ELF-1 (cell line): ENCODE data around the gene PLSCR3.
"Not testable (repeated sequence)": the region's sequence is repeated elsewhere in the genome, so short reads cannot be mapped to it uniquely, and the experiment has no call there.

Source experiments
- DNase-seq: peaks from one replicate; pipeline ENCODE4 v3.0.0-alpha.2; 2016; ENCODE audit warnings: low read depth, low spot score

Gene PLSCR3

DNA sequence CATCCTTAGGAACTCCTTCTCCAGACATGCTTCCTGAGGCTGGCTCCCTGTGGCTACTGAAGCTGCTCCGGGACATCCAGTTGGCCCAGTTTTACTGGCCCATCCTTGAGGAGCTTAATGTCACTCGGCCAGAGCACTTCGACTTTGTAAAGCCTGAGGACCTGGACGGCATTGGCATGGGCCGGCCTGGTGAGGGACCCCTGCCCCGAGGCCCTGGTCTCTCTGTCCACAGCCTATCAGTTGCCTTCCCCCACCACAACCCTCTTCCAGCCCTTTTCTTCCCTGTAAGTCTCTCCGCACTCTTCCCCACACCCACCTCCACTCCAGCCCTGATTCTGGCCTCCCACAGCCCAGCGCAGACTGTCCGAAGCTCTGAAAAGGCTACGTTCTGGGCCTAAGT is 11.4 kb downstream of the PLSCR3 start:
- peak; percentile 45 for DNase-seq

- DNase-seq: peak; percentile 51
These were observed 13.3 kb downstream of the PLSCR3 start, which contains the start of gene TNK1 for GRCh38 chr17:7380855-7381683. TSS of gene TNK1 (plus strand) at chr17:7381089. CDS start at chr17:7382927, 1,838 bp downstream.

GRCh38 chr17:7380321-7380720 is 14.0 kb downstream of the PLSCR3 start:
- peak; percentile 78 for DNase-seq

GRCh38 chr17:7379134-7379533 is 15.2 kb downstream of the PLSCR3 start:
- no peak for DNase-seq

GRCh38 chr17:7374353-7374752 is 20.0 kb downstream of the PLSCR3 start:
- DNase-seq: no peak

GRCh38 chr17:7370853-7371252 is 23.5 kb downstream of the PLSCR3 start:
- DNase-seq: no peak

- DNase-seq: no peak
These were observed 24.5 kb downstream of the PLSCR3 start for GRCh38 chr17:7369825-7370224.

GRCh38 chr17:7368599-7368994 is 25.7 kb downstream of the PLSCR3 start:
- DNase-seq: not testable (repeated sequence)

GRCh38 chr17:7367918-7368598 is 26.3 kb downstream of the PLSCR3 start:
- DNase-seq: no peak

DNA sequence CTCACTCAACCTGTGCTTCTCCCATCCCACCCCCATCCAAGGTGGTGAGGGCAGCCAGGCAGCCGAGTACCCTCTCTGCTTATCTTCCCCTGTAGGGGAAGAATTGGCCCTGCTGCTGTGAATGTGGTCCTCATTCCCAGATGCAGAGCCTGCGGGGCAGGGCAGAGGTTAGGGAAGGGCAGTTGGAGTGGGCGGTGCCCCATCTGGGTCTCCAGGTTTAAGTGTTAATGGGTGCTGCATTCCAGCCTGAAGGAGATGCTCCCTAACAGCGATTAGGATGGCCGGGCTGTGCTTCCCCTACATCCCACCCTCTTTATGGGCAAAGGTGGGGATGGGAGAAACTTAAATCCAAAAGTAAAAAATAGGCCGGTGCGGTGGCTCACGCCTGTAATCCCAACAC is 27.2 kb downstream of the PLSCR3 start:
- DNase-seq: peak; percentile 18

DNA sequence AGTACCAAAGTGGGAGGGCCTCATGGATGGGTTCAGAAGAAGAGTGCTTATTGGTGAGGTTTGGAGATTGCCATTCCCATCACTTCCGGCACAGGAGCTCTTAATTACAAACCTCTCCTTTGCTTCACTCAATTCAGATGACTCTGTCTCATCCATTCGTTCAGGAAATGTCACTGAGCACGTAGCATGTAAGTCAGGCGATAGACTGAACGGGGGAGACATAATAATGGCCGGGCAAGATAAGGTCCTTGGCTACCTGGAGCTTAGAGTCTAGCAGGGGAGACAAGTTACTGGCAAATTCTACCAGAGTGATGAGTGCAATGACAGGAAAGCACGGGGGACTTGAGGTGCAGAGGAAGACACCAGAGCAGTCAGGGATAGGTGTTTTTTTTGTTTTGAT is 28.4 kb downstream of the PLSCR3 start:
- DNase-seq: not testable (repeated sequence)

GRCh38 chr17:7363311-7363710 is 31.0 kb downstream of the PLSCR3 start:
- DNase-seq: peak; percentile 14

GRCh38 chr17:7361906-7362305 is 32.4 kb downstream of the PLSCR3 start:
- no peak for DNase-seq

GRCh38 chr17:7357381-7357780 is 36.9 kb downstream of the PLSCR3 start:
- DNase-seq: no peak

GRCh38 chr17:7356756-7357155 is 37.6 kb downstream of the PLSCR3 start:
- DNase-seq: no peak

DNA sequence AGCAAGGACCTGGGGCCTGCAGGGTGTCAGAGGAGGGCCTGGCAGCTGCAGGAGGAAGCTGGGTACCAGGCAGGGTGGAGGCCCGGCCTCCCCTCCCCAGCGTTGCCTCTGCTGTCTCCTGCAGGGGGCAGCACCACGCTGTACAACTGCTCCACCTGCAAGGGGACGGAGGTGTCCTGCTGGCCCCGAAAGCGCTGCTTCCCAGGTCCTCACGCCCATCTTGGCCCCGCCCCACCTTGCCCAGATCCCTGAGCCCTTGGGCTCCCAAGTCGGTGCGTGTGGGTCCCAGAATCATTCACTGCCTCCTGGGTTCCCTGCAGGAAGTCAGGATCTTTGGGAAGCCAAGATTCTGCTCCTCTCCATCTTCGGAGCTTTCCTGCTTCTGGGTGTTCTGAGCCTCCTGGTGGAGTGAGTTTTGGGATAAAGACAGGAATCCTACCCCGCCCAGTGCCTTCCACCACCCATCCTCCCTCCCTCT is 38.2 kb downstream of the PLSCR3 start:
- peak; percentile 93 for DNase-seq

GRCh38 chr17:7355573-7355972 is 38.8 kb downstream of the PLSCR3 start:
- DNase-seq: no peak

- no peak for DNase-seq
These were observed 39.3 kb downstream of the PLSCR3 start, which contains the start of gene TMEM95 for GRCh38 chr17:7355053-7355452. TSS of gene TMEM95 (plus strand) at chr17:7355156. CDS start at chr17:7355205, 49 bp downstream.

GRCh38 chr17:7354262-7354843 is 40.0 kb downstream of the PLSCR3 start:
- DNase-seq: peak; percentile 36

GRCh38 chr17:7352910-7353635 is 41.3 kb downstream of the PLSCR3 start:
- no peak for DNase-seq

DNA sequence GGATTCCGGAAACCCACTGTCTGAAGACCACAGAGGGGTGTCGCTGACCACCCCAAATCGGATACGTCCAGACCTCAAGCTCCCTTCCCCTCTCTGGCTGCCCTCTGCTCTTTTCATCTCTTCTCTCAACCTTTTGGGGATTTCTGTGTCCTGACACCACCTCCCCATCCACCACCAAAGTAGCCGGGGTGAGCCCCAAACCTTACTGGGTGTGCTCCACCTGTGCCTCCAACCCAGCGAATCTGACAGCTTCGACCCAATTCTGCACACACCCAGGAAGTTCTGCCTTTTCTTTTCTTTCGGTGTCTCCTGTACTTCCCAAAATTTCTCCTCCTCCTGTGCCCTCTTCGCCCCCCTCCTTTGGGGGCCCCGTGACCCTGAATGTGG is 41.8 kb downstream of the PLSCR3 start:
- no peak for DNase-seq
